HG02610 (cell line): ENCODE data around the gene GALNS.
"Not testable (repeated sequence)": the region's sequence is repeated elsewhere in the genome, so short reads cannot be mapped to it uniquely, and the experiment has no call there.

Experiments
- ATAC-seq: cut with Tn5 transposase; IDR thresholded peaks from one replicate; pipeline ENCODE4 v1.9.1; 2021; ENCODE audit warnings: mild to moderate bottlenecking, moderate library complexity; ENCODE audit not compliant: unreplicated experiment

GALNS gene

GRCh38 chr16:88839745-88840599 is 16.8 kb downstream of the GALNS start:
- no peak for ATAC-seq

DNA sequence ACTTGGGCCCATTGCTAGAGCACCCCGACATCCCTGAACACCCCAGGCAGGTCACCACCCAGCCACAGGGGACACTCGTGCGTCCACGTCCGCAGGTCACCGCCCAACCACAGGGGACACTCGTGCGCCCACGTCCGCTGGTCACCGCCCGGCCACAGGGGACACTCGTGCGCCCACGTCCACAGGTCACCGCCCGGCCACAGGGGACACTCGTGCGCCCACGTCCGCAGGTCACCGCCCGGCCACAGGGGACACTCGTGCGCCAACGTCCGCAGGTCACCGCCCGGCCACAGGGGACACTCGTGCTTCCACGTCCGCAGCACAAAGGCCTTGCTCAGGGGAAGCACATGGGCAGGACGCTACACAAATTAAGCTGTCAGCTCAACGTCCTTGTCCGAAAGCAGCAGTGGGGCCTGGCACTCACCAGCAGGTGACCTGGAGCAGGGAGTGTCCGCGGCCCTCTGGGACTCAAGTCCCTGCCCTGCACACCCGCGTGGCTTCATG is 17.7 kb downstream of the GALNS start:
- no peak for ATAC-seq

GRCh38 chr16:88838566-88838965 is 18.2 kb downstream of the GALNS start:
- ATAC-seq = no peak

DNA sequence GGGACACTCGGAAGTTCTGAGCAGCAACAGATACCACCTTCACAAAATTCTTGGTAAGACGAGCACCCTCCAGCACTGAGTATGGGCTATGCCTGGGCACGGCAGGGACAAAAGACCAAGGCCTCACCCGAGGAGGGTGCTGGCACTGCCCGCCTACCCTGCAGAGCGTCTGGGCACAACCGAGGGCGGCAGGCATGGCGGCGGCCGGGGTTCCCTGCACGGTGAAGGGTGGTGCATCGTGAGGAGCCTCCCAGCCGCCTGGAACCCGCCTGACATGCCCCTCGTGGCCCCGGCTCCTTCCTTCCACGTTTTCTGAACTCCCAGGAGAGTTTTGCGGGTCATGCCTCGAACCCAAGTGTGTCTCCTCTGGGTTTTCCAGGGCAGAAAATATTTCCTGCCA is 18.9 kb downstream of the GALNS start:
- no peak for ATAC-seq

- no peak for ATAC-seq
Observed at GRCh38 chr16:88836791-88837190, 20.0 kb downstream of the GALNS start.

GRCh38 chr16:88835818-88836217 is 20.9 kb downstream of the GALNS start:
- no peak for ATAC-seq

DNA sequence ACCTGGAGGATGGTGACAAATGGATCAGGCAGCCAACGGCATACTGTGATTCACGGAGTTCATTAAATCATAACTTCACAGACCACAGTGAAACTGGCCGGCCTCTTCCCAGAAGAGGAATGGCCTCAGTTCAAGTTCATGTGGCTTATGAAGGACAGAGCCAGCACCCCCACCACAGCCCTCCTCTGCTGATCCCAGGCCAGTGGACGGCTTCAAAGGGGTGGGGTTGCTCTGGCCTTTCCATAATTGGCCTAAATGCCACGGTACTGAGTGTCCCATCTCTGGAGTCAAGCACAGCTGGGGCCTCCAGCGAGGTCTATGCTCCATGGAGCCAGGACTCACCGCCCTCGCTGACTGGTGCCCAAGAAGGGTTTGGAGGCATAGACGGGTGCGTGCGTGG is 21.4 kb downstream of the GALNS start:
- ATAC-seq = no peak

- no peak for ATAC-seq
Observed at GRCh38 chr16:88834670-88835069, 22.1 kb downstream of the GALNS start.

DNA sequence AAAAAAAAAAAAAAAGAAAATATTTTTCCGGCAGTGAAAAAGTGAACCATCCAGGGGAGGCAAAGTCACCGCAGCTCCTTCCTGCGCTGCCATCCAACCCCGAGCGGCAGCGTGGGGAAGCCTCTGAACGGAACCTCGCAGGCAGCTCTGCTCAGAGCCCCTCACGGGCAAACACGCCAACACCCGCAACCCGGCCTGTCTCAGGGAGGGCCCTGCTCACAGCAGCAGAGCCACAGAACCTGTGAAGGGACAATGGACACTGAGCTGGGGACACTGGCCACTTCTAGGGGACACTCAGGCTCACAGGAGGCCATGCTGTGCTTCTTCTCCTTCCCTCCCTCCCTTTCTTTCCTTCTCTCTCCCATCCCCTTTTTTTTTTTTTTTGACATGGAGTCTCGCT is 23.7 kb downstream of the GALNS start:
- no peak for ATAC-seq

- no peak for ATAC-seq
Observed at GRCh38 chr16:88831838-88832237, 24.9 kb downstream of the GALNS start.

GRCh38 chr16:88830783-88831182 is 26.0 kb downstream of the GALNS start:
- no peak for ATAC-seq

DNA sequence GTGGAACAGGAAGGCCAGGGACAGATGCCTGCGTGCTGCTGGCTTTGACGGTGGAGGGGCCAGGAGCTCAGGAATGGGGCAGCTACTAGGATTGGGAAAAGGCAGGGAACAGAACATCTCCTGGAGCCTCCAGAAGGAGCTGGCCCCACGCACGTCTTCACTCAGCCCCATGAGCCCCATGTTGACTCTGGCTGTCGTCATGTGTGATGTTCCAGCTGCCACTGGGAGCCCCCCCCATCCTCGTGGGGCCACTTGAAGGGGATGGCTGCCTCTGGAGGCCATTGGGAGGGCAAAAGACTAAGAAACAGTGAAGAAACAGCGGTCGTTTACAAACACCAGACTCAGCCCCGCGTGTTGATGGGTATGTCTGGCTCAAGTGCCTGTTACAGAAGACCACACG is 26.5 kb downstream of the GALNS start:
- no peak for ATAC-seq

DNA sequence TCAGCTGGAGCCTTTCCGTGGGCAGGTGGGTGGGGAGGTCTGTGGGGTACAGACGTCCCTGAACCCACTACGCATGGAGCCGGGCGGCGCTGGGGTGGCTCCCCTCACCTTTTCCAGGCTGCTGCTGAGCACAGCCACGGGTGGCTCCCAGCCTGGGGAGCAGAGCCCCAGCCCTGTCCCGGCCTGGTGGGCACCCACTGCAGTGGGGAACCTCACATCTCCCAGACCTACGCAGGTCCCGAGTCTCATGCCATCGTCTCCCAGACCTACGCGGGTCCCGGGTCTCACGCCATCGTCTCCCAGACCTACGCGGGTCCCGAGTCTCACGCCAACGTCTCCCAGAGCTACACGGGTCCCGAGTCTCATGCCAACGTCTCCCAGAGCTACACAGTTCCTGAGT is 28.0 kb downstream of the GALNS start:
- no peak for ATAC-seq

DNA sequence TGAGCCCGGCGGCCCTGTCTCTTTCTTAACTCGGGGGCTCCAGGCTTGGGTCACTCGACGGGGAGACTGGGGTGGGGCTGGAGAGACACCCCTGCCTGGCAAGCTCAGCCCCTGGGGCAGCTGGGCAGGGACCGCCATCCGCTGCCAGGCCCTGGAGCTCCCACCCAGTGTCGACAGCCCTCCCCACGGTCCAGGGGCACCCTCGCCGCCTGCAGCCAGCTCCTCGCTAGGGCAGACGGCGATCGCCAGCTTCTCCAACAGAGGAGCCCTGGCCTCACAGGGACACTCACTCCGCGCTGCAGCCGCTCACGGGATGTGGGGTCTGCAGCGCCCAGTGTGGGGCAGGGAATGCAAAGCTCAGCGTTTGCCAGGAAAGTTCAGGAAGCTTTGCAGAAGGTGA is 29.0 kb downstream of the GALNS start:
- ATAC-seq = no peak

DNA sequence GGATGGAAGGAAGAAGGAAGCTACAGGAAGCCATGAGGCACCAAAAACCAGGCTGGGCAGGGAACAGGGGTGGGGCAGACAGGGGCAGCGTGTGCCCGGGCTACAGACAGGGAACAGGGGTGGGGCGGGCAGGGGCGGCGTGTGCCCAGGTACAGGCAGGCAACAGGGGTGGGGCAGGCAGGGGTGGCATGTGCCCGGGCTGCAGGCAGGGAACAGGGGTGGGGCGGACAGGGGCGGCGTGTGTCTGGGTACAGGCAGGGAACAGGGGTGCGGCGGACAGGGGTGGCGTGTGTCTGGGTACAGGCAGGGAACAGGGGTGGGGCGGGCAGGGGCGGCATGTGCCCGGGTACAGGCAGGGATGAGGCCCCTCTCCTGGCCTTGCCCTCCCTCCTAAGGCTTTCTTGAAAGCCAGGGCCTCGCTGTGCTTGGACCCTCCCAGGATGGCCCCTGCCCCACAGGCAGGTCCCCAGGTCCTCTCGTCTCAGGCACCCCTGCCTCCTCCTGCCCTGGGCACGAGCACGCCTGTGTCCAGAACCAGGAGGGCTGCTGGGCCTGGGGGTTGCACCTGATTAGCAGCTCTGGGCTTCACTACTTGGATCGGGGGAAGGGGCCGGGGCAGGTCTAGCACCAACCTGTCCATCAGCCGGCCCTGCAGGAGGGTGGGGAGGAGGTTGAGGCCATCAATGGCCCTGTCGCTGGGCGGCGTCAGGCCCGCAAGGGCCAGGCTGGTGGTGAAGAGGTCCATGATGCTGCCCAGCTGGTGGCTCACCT is 30.5 kb downstream of the GALNS start:
- no peak for ATAC-seq

GRCh38 chr16:88825146-88825545 is 31.6 kb downstream of the GALNS start:
- ATAC-seq = no peak

GRCh38 chr16:88824256-88825077 is 32.3 kb downstream of the GALNS start:
- ATAC-seq = no peak

- not testable (repeated sequence) for ATAC-seq
Observed at GRCh38 chr16:88823646-88824045, 33.1 kb downstream of the GALNS start.

- no peak for ATAC-seq
Observed at GRCh38 chr16:88822281-88823040, 34.3 kb downstream of the GALNS start.

DNA sequence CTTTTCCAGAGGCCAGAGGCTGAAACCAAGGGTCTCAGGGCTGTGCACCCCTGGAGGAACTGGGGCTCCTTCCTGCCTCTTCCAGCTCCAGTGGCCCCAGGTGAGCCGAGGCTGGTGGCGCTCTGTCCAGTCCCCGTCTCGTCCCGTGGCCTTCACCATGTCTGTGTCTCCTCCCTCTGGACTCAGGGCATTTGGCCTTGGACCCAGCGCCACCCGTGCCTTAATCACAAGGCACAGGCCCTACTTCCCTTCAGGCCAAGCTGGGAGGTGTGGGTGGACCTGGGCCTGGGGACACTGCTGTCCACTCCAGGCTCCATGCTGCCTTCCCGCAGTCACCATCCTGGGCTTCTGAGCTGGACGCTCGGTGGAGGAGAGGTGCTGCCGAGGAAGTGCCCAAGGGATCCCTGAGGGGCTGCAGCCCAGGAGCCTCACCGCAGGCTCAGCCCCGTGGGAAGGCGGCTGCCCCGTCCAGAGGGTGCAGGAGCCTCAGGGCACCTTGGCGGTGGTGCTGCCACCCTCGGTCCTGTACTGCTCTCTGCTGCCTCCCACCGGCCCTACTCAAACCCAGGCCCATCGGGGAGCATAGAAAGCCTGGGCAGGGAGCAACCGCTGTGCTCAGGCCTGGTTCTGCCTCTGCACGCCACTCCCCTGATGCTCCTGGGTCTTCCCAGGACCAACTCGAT is 35.4 kb downstream of the GALNS start:
- ATAC-seq = no peak
